Bladder microvascular endothelial cell (primary cell): ENCODE results near the gene PCDHGA2. TPM values are rescaled to one million over a fixed set of nuclear protein-coding genes. Genes with fewer than 3 reads are reported as not detected.

Experiments
- total RNA-seq: library from RNA; depleted of rRNA; stranded (reverse); fragments of >200 nt; gene quantifications from 2 replicates; pipeline ENCODE4 v1.2.3, GENCODE V29; 2014

Gene PCDHGA2
- total RNA-seq, 1 donor from 2014 or later = 1.9 TPM

Other genes starting within 250 kb of the PCDHGA2 start
- gene PCDHB2, start 244.1 kb upstream of the PCDHGA2 start, total RNA-seq = 0.81 and 2.3 TPM in 2 replicates
- gene PCDHB3, start 238.3 kb upstream of the PCDHGA2 start, total RNA-seq = 0.32 and 1.2 TPM in 2 replicates
- under 0.01 and 0.25 TPM in 2 replicates for gene PCDHB4, start 216.9 kb upstream of the PCDHGA2 start, total RNA-seq
- 0.32 and 3.6 TPM in 2 replicates for gene PCDHB5, start 203.6 kb upstream of the PCDHGA2 start, total RNA-seq
- gene PCDHB6, start 188.7 kb upstream of the PCDHGA2 start, total RNA-seq = 0.25 TPM in 1 of 2 replicates, not detected in the other
- gene PCDHB7, start 166.1 kb upstream of the PCDHGA2 start, total RNA-seq = 0.16 and 1.5 TPM in 2 replicates
- 0.16 and 1.3 TPM in 2 replicates for gene PCDHB8, start 161.0 kb upstream of the PCDHGA2 start, total RNA-seq
- gene PCDHB16, start 156.4 kb upstream of the PCDHGA2 start, total RNA-seq = under 0.01 and 0.63 TPM in 2 replicates
- 0.16 and 0.31 TPM in 2 replicates for gene PCDHB9, start 151.6 kb upstream of the PCDHGA2 start, total RNA-seq
- 0.49 and 1.6 TPM in 2 replicates for gene PCDHB10, start 146.4 kb upstream of the PCDHGA2 start, total RNA-seq
- gene PCDHB11, start 139.1 kb upstream of the PCDHGA2 start, total RNA-seq = 0.16 and 0.69 TPM in 2 replicates
- gene PCDHB12, start 130.0 kb upstream of the PCDHGA2 start, total RNA-seq = 0.16 and 1.3 TPM in 2 replicates
- gene PCDHB13, start 124.8 kb upstream of the PCDHGA2 start, total RNA-seq = 0.32 and 3.3 TPM in 2 replicates
- 0.49 and 1.8 TPM in 2 replicates for gene PCDHB14, start 115.4 kb upstream of the PCDHGA2 start, total RNA-seq
- gene PCDHB15, start 93.4 kb upstream of the PCDHGA2 start, total RNA-seq = 0.32 and 1.2 TPM in 2 replicates
- gene SLC25A2, start 34.7 kb upstream of the PCDHGA2 start, total RNA-seq = 0.16 and 0.44 TPM in 2 replicates
- gene TAF7, start 18.0 kb upstream of the PCDHGA2 start, total RNA-seq = 53.3 and 79.0 TPM in 2 replicates
- 0.32 and 1.1 TPM in 2 replicates for gene PCDHGA1, start 8.2 kb upstream of the PCDHGA2 start, total RNA-seq
- 0.32 and 0.82 TPM in 2 replicates for gene PCDHGA3, start 5.1 kb downstream of the PCDHGA2 start, total RNA-seq
- 0.65 and 2.8 TPM in 2 replicates for gene PCDHGB1, start 11.3 kb downstream of the PCDHGA2 start, total RNA-seq
- 1.3 and 6.1 TPM in 2 replicates for gene PCDHGA4, start 16.3 kb downstream of the PCDHGA2 start, total RNA-seq
- 1.1 and 5.1 TPM in 2 replicates for gene PCDHGB2, start 21.2 kb downstream of the PCDHGA2 start, total RNA-seq
- gene PCDHGA5, start 25.4 kb downstream of the PCDHGA2 start, total RNA-seq = 0.49 and 2.0 TPM in 2 replicates
- gene PCDHGB3, start 31.5 kb downstream of the PCDHGA2 start, total RNA-seq = 1.5 and 8.4 TPM in 2 replicates
- gene PCDHGA6, start 35.1 kb downstream of the PCDHGA2 start, total RNA-seq = 1.5 and 4.1 TPM in 2 replicates
- gene PCDHGA7, start 44.0 kb downstream of the PCDHGA2 start, total RNA-seq = 0.65 and 3.3 TPM in 2 replicates
- gene PCDHGB4, start 48.9 kb downstream of the PCDHGA2 start, total RNA-seq = 8.3 and 20.1 TPM in 2 replicates
- gene PCDHGA8, start 53.9 kb downstream of the PCDHGA2 start, total RNA-seq = 0.65 and 3.0 TPM in 2 replicates
- gene PCDHGB5, start 59.2 kb downstream of the PCDHGA2 start, total RNA-seq = 8.1 and 23.0 TPM in 2 replicates
- 0.97 and 4.5 TPM in 2 replicates for gene PCDHGA9, start 64.0 kb downstream of the PCDHGA2 start, total RNA-seq
- 1.6 and 3.9 TPM in 2 replicates for gene PCDHGB6, start 69.3 kb downstream of the PCDHGA2 start, total RNA-seq
- gene PCDHGA10, start 74.2 kb downstream of the PCDHGA2 start, total RNA-seq = 2.1 and 5.2 TPM in 2 replicates
- 3.2 and 12.3 TPM in 2 replicates for gene PCDHGB7, start 78.9 kb downstream of the PCDHGA2 start, total RNA-seq
- 4.0 and 14.5 TPM in 2 replicates for gene PCDHGA11, start 82.3 kb downstream of the PCDHGA2 start, total RNA-seq
- 1.8 and 6.2 TPM in 2 replicates for gene PCDHGA12, start 91.7 kb downstream of the PCDHGA2 start, total RNA-seq
- 6.5 and 22.3 TPM in 2 replicates for gene PCDHGC3, start 137.2 kb downstream of the PCDHGA2 start, total RNA-seq
- gene PCDHGC4, start 146.3 kb downstream of the PCDHGA2 start, total RNA-seq = 0.49 and 2.8 TPM in 2 replicates
- gene PCDHGC5, start 150.3 kb downstream of the PCDHGA2 start, total RNA-seq = 0.32 and 1.4 TPM in 2 replicates